Right hindlimb (tissue), 1 donor: ENCODE data around the gene SCG5.

Experiments used
- DNase-seq: peaks from one replicate; pipeline ENCODE4 v3.0.0-alpha.2; 2018

Gene SCG5

DNA sequence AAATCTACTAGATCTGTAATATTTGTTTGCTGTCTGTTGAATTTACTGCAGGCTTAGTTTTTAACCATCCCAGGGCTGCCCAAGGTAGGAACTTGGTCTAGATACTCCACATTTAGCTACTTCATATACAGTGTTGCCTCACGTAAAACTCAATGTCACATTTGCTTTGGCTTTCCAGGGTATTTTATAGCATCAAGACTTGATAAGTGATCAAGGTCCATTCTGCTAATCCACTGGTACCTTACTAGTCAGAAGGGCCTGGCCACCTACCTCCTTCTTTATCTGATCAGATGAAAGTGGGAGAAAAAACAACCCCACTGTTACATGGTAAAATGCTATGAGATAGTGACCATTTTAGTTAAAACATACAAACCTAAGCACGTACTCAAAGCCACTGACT lies 50.8 kb downstream of the SCG5 start:
- DNase-seq: no peak

DNA sequence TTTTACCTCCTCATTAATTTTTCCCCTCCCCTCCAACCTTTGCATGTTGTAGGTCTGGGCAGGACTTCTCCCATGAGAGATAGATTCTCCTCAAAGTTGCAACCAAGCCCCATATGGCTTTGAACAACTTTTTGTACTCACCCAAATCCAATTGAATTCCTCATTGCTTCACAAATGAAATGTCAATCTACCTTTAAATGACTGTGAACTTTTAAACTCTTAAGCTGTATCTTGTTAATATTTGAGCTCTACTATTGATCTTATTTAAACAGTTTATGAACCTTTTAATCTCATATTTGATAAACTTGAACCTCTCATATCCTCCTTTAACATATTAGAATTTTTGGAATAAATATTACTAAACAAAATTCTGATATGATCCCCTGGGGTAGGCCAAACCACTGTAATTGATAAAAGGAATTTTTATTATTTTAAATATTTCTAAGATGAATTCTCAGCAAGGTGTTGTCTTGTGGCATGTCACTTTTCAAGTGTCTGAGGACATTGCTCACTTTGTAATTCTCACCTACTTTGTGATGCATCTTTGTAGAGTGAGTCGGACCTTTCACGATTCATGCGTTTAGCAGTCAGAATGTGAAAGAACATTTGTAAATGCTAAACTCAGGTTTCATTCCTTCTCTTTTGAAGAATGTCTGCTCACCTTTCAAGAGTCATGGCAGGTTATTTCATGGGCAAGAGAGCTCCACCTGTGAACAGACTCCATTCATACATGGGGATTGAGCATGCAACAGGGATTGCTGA lies 52.9 kb downstream of the SCG5 start:
- DNase-seq: no peak

DNA sequence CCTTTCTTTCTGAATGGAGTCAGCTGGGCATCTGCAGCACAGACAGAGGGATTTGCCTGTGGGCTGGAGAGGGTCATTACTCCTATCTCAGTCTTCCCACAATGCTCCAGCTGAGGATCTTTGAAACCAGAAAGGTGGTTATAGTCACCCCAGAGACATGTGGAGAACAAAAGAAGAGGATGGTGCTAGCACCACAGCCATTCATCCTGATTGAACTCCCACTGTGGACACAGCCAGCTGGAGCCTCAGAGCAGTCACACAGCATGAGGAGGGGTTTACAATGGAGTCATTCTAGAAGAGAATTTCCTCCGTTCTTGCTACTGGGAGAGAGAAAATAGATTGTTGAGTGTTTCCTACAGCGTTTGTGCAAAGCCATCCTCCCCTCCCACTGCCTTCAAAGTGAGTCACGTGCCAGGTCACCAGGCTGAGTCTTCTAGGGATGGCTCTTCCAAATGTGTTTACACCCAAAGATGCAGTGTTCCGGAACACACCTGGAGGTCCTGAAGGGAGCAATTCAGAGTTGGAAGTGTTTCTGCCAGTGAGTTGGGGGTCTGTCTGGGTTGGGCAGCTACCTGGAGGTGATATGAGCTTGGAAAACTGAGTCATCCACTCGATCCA lies 57.4 kb downstream of the SCG5 start:
- DNase-seq: no peak

DNA sequence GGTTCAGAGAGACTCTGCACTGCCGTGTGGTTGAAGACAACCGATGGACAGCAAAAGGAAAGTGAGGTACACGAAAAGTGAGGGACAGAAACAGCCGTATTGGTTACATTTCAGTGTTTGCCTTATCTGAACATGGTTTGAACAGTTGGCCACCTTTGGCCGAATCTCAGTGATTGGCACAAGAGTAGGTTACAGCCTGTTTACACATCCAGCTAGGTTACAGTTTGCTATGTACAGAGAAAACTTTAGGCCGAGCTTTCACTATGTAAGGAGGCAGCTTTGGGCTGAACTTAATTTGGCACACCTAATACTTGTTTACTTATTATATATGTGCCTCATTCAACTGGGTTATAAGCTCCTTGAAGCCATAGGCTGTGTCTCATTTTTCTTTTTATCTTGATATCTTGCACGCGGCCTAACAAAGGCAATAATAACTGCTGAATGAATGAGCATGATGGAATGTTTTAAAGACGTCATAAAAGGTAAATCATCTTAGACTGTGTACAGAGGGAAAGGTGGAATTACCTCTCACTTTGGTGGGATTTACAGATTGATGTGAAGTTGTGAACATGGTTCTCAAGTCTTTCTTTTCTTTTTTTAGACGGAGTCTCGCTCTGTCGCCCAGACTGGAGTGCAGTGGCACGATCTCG lies 59.1 kb downstream of the SCG5 start:
- DNase-seq: no peak

DNA sequence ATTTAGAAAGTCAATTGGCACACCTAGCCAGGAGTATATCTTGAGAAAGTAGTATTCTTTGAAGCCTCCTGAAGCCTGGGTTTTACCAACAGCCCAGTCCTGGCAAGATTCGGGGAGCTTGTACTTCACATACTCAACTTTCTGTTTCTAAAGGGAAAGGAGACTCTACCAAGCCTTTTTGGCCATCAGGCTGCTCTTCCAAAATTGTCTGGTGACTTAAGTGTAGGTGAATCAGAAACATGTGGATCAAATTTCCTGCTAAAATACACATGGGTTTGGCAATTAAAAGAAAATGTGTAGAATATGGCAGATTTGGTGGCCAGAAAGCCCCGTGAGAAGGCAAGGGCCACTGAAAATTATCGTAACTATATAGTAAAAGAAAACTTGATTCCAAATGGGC lies 60.4 kb downstream of the SCG5 start:
- no peak for DNase-seq

DNA sequence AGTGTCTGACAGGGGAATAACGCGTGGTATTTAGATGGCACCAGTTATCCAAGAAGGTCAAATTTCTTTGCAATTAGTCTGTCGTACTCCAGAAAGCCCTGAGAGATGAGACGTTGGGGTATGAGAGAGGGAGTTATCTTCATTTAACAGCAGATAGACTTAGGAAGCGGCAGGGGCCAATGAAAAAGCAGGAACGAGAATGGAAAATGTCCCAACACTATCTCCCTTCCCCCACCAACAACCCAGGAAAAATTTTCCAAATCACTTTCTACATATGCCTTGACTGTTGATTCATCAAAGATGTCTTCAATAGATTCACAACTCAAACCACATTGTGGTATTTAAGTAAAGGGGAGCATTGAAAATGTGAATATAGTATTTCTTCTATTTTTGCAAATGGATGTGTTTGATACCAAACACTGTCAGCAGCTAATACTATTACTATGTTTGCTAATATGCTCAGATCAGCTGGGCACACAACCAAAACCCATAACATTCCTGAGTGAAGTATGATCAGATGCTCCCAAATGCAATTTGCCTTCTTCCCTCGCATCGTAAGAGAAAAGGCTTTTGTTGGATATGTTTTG lies 63.0 kb downstream of the SCG5 start:
- no peak for DNase-seq

DNA sequence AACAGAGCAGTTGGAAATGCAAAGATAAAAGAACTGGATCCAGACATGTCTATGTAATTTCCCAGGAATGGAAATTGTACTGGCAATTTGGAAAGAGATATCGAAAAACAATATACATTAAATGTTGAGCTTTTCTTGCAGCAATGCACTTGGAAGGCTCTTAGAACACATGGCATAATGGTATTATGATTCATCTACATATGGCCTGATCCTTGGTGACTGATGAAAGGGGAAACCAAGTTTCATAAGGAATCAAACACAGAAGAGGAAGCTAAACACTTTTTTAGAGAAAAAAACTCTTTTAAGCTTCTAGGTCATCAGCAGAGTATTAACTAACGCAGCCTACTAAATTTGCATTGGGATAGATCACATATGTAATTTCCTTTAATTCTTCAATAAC lies 63.9 kb downstream of the SCG5 start:
- no peak for DNase-seq

DNA sequence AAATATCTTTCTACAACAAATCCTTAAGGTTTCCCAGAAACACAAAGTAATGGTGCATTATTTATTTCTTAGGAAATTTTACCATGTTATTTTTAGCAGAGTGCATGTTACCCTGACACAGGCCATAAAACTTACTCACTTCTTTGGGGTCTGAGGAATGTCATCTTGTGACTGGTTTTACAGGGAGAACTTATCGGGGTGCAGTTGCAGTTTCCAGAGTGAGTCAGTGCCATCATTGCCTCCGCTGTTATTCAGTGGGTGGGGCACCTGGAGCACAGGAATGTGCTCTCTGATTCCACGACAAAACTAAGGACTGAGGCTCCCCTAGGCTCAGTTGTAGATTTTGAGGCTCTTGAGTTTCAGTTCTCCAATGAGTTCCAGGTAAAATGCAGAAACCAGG lies 65.2 kb downstream of the SCG5 start:
- no peak for DNase-seq

DNA sequence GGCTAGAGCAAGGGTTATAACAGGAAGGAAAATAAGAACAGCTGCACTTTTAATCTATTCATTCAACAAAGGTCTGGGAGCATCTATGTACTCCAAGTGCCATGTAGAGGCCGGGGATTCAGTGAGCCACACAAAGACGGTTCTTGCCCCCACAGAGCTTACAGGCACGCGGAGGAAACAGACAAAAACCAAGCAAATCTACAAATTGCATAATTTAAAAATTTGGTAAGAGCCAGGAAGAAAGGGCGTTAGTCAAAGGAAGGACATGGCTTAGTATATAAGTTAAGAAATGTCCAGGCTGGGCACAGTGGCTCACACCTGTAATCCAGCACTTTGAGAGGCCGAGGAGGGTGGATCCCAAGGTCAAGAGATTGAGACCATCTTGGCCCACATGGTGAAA lies 65.9 kb downstream of the SCG5 start:
- no peak for DNase-seq

DNA sequence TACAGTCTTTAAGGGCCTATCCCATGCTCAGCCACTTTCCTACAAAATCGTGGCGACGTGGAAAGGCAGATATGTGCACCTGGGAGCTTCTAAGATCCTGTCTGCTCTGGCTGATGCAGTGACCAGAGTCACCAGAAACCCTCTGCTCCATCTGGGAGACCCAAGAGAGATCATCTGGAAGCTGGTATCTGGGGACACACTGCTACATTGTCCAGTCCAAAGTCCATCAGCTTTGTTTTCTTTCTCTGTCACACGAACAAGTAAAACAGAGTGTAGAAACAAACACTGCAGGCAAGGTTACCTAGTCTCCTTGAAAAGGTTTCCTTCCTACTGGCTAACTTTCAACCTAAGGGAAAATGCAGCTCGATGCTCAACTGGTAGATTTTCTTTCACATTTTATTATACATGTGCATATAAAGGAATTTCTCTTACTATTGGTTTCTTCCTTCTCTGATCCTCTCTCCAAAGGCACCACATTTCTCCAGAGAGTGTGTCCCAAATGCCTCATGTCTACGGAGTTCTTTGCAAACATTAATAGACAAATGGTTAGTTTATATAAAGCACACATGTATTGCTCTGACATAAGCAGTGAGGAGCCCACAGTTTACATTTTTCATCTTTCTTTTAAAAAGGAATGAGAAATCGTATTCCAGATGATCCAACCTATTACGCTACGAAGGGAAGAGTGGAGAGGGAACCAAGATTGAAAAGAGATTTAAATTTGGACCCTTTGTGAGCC lies 68.0 kb downstream of the SCG5 start:
- DNase-seq: no peak

DNA sequence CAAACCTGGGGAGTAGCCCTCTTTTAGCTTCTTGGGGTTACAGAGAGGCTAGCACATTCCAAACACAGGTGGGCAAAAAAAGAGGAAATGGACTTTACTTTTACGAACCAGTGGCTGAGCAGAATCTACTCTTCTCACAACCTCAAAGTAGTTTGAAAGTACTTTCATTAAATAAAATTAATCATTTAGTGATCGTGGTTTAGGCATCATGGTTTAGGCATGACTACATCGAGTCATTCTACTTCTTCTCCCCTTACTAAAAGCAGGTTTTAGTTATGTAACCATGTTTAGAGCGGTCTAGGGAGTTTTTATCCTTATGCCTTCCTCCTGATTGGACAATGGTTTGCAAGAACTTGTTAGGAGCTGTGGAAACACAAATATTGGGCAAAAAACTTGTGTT lies 73.8 kb downstream of the SCG5 start:
- DNase-seq: no peak

DNA sequence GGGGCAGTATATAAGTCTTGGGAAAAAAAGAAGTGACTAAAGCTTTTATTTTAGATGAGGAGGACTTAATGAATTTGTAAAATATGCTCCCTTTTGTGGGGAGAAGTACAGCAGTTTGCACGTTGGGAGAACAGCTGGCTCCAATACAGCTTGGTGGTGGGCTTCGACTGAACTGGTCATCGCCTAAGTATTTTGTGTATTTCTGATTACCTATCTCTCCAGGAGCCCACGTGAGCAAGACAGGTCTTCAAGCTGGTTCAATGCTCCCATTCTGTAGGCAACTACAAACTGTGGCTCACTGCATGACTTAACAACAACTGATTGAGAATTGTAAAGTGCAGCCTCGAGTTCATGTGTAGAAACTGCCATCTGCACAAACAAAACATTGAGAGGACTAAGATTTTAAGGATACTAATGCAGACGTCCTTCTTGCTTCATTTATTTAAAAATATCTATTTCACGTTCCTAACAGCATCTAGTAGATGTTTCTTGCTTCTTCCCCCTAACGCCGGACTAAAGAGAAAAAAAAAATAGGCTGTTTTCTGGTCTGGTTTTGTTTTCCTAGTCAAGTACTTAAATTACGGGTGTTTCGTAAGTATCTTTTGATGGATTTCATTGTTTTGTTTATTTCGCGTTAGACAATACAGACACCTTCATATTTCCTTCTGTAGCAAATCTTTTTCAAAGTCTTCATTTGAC lies 74.9 kb downstream of the SCG5 start:
- DNase-seq: no peak

DNA sequence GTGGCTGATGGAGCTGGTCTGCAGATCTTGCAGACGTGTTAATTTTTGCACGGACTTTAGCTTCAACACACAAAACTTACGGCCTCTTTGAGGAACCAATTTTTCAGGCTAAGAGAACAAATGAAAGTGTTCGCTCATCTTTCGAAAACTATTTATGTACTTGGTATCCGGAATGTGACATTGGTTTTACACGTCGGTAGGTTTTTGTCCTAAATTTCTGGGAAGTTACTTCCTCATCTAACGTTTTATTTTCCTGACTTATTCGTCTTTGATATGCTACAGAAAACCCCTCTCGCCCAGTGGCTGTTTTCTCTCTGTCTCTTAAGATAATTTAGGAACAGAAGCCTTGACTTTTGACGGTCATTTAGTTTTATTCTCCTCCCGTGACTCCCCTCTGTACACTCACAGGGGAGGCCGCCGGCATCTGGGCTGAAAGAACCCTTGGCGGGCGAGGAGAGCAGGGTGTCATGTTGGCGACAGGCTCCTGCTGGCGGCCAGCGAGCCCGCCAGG lies 75.5 kb downstream of the SCG5 start:
- no peak for DNase-seq

DNA sequence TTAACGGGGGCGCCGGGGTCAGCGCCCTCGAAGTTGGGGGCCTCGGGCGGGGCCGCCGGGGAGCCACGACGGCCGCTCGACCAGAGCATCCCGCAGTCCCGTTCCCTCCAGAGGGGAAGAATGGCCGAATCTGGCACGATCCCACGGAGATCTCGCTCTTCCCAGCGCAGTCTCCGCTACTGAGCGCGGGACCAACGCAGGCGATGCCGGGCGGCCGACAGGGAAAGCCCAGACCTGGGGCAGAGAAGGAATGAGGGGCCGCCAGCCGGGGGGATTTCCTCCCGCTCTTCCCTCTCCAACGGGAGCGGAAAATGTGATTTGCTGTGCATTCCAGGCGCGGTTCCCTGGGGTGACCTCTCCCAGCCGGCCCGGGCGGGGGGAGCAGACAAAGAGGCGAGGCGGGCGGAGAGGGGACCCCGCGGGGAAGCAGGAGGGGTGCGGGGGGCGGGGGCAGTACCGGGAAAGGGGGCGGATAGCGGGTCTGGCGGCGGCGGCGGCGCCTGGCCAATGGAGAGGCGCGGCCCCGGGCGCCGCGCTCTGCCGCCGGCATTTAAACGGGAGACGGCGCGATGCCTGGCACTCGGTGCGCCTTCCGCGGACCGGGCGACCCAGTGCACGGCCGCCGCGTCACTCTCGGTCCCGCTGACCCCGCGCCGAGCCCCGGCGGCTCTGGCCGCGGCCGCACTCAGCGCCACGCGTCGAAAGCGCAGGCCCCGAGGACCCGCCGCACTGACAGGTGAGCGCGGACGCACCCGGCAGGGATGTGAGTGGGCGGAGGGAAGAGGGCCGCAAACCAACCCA lies 76.1 kb downstream of the SCG5 start, which contains the start of gene GREM1:
Gene GREM1, plus strand, starts transcription at position 579 of the 801 bp plus-strand sequence. CDS start 12,687 bp downstream, outside the sequence.
- DNase-seq: peak; percentile 59

DNA sequence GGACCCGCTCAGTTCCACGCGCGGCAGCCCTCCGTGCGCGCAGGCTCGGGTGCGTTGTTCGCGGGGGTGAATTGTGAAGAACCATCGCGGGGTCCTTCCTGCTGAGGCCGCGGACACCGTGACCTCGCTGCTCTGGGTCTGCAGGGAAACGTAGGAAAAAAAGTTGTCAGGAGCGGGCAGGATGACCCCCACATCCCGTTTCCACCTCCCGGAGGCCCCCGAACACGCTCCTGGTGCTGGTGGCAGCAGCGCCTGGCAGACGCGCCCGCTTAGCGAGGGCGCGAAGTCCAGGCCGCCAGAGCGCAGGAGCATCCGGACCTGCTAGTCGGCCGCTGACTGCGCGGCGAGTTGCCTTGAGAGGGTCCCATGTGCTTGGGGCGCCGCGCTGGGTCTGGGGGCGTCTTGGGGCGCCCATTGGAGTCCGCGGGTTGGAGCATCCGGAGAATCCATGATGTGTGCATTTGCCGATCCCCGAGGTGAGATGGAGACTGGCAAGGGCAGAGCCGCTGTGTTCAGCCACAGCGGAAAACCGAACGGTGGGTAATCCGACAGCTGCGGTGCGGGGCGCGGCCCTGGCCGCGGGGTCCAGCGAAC lies 76.8 kb downstream of the SCG5 start:
- DNase-seq: peak; percentile 21

DNA sequence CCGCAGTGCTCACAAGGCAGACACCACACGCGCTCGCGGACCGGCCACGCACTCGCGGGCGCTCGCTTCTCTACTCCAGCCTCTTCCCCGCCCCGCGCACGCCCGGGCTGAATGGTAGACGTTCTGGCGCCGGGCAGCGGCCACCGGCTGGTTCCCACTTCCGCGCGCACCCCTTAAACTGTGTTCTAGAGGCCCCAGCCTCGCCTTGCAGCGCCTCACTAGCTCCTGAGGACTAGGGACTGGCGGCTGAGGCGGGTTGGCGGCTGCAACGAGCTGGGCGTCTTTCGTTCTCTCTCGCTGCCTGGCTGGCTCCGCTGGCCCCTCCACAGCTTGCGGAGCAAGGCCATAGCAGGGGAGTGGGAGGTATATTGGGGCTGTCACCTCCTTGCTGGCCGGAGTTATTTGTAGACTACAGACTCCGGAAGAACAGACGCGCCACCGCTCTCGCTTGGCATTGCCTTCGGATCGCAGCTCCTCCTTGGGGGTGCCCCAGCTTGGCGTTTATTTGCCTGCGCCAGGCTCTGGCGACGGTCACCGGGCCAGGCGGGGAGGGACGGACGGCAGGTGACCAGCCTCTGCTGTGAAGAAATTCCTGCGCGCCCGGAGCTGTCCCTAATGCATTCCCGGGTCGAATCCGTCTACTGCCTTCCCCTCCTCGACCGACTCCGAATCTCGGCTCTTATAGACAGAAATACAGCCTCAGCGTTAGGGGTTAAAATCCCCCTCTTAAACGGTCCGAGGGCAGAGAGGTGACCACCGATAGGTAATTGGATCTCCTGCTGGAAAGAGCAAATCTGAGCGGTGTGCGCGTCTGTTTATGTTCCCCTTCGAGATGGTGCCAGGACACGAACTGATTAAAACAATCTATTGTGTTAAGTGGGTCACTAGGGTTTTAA lies 77.6 kb downstream of the SCG5 start:
- peak; percentile 39 for DNase-seq

DNA sequence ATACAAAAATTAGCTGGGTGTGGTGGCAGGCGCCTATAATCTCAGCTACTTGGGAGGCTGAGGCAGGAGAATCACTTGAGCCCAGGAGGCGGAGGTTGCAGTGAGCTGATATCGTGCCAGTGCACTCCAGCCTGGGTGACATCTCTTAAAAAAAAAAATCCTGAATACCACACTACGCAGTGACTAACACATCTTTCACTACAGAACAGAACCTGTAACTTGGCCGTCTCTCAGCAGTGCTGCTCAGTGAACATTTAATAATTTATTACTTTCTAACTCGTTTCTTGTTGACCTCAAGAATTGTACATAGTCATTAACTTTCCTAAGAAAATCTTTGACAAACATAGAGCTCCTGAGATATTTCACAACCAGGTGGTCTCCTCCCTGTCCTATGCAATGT lies 80.1 kb downstream of the SCG5 start:
- DNase-seq: no peak

DNA sequence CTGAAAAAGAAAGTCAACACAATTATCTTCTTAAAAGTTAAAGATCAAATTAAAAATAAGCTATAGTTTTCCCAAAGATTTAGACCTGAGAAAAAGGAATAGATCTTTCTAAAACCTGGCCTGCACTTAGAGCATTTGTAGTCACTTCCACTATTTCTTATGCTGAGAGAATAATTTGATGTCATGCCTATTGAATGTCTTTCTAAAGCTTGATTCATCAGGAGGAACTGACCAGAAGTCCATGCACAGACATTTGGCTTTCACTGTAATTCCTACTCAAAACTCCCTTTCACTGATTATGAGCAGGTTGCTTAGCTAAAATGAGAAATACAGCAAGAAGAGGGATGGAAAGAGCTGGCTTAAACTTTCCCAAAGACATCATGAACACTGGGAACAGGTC lies 80.6 kb downstream of the SCG5 start:
- no peak for DNase-seq

DNA sequence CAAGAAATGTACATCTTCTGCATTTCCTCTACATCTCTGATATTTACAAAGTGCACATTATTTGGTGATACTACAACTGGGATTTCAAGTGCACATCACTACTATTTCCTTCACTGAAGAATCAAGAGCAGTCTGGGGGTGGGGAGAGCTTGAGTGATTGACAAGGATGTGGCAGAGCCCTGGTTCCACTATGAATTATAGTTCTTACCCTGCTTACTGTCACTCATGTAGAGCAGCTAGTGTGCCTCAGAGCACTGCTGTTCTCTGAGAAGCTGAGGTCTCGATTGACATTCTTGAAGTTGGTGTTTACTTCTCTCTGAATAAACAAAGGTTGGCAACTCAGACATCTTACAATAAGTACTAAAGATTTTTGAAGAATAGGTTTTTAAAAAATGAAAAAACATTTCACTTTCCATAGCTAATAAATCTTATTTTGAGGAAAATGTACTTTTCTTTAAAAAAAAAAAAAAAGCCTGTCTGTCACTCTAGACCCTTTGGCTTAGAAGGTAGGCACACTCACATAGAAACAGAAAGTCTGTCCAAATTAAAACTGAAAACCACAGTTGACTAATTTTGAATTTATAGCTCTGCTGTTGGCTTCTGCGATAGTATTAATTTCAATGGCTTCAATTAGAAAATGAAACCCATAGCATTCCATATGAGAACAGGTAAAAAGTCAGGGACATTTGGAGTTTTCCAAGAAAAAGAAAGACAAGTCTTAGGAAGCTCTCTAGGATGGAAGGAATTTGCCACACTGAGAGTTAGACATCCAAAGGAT lies 81.8 kb downstream of the SCG5 start:
- no peak for DNase-seq
